Stimulated activated naive CD8-positive, alpha-beta T cell treated with anti-CD3 and anti-CD28 coated beads, Interleukin-15, amount 100 ng/mL, for 72 hours (primary cell): ENCODE measurements around the gene ACVR1B.

ENCODE experiments used
- ATAC-seq: fragments of 150-1000 bp; cut with Tn5 transposase; 2 replicates; pipeline ENCODE4 v1.10.0; 2021; ENCODE audit warnings: mild to moderate bottlenecking, moderate library complexity
- DNase-seq, 2 donors: peaks; one replicate each; pipeline ENCODE4 v3.0.0; 2021 to 2022
- H3K27ac Mint-ChIP-seq, 2 donors: one replicate each; pipeline ENCODE4 v1.8.0; 2022; ENCODE audit warnings: mild to moderate bottlenecking in 2 of 2, mixed read lengths in 2 of 2, moderate library complexity in 2 of 2
- H3K27me3 Mint-ChIP-seq: one replicate; pipeline ENCODE4 v1.8.0; 2022; ENCODE audit warnings: mixed read lengths
- H3K4me1 Mint-ChIP-seq: one replicate; pipeline ENCODE4 v1.8.0; 2022; ENCODE audit warnings: mild to moderate bottlenecking, mixed read lengths
- H3K4me3 Mint-ChIP-seq, 2 donors: one replicate each; pipeline ENCODE4 v1.8.0; 2022; ENCODE audit warnings: mild to moderate bottlenecking in 2 of 2, mixed read lengths in 2 of 2, moderate library complexity in 1 of 2
- H3K9me3 Mint-ChIP-seq, 2 donors: one replicate each; pipeline ENCODE4 v1.8.0; 2022; ENCODE audit warnings: mixed read lengths in 2 of 2

Gene ACVR1B

DNA sequence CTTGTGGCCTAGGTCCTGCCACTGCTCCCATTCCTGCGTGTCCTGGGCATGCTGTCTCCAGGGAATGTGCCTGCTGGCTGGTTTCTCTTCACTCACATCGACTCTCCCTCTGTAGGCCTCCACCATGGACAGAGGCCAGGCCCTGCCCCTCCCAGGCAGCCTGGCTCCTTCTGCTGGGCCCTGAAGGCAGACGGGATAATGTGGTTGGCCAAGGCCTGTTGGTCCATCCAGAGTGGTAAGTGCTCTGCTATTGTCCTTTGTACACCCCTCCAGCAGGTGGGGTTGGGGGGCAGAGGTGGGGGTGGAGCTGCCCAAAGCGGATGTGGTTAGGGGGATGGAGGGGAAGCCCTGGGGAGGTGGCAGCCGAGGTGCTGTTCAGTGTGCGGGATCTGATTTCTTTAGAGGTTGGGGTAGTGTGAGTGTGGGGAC lies 90.2 kb downstream of the ACVR1B start:
- peak overlapping the region; percentile 45 to 90 for H3K27ac Mint-ChIP-seq
- no peaks in the 10 kb centered on the region for H3K9me3 Mint-ChIP-seq
- H3K4me3 Mint-ChIP-seq = peak overlapping the region; percentile 80 to 89
- H3K27me3 Mint-ChIP-seq = no peaks in the 10 kb centered on the region
- peak; percentile 75 for ATAC-seq
- H3K4me1 Mint-ChIP-seq = peaks cover 87% of the 10 kb centered on the region
- peak; percentile 53 to 67 for DNase-seq

- no peak for ATAC-seq
- Mint-ChIP-seq H3K27ac (peak overlapping the region in 1 of 2 donors; percentile 27), H3K4me3 (peak overlapping the region; percentile 80 to 89), H3K4me1 (peaks cover 91% of the 10 kb centered on the region), H3K9me3 (no peaks in the 10 kb centered on the region), H3K27me3 (no peaks in the 10 kb centered on the region)
- DNase-seq = no peak
Measured at GRCh38 chr12:52042706-52043385, 91.3 kb downstream of the ACVR1B start.

- H3K4me1 Mint-ChIP-seq = peaks cover 91% of the 10 kb centered on the region
- H3K4me3 Mint-ChIP-seq = peak overlapping the region in 1 of 2 donors; percentile 60
- H3K9me3 Mint-ChIP-seq = no peaks in the 10 kb centered on the region
- H3K27me3 Mint-ChIP-seq = no peaks in the 10 kb centered on the region
- DNase-seq (no peak), ATAC-seq (no peak)
- H3K27ac Mint-ChIP-seq = peak overlapping the region in 1 of 2 donors; percentile 59
Measured at GRCh38 chr12:52043386-52044212, 92.1 kb downstream of the ACVR1B start.

DNA sequence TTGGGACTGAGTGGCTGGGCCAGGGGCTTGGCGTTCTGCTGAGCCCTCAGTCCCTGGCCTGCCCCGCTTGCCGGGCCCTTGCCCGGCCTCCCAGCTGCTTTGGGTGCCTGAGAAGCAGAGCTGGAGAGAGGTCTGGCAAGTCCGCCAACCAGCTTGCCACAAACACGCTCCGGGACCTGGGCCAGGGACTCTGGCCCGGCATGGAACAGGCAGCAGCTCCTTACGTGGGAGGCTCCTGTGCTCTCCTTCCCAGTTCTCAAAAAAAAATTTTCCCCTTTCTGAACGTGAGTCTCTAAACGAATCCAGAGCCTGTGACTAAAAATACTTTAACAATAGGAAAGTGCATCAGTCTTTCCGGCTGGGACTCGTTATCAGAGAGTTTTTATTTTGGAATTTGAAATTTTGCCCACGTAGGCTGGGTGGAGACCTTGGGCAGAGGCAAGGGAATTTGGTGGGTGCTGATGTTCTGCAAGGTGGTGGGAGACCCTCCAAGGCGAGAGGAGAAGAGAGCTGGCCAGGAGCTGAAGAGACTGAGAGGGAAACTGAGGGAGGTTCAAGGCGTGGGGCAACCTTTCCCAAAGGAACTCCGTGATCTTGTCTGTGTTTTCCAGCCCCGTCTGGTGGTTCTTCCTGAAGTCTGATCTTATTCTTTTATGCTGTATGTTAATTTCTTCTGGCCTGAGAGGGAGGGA lies 92.9 kb downstream of the ACVR1B start:
- no peaks in the 10 kb centered on the region for H3K9me3 Mint-ChIP-seq
- no peak overlapping the region for H3K27ac Mint-ChIP-seq
- H3K4me1 Mint-ChIP-seq = peaks cover 90% of the 10 kb centered on the region
- H3K4me3 Mint-ChIP-seq = no peak overlapping the region
- no peaks in the 10 kb centered on the region for H3K27me3 Mint-ChIP-seq
- DNase-seq = no peak
- ATAC-seq = no peak

GRCh38 chr12:52045794-52046199 lies 94.3 kb downstream of the ACVR1B start:
- Mint-ChIP-seq H3K27ac (peak overlapping the region; percentile 59 to 90), H3K4me3 (peak overlapping the region in 1 of 2 donors; percentile 30), H3K27me3 (no peaks in the 10 kb centered on the region), H3K9me3 (no peaks in the 10 kb centered on the region), H3K4me1 (peaks cover 90% of the 10 kb centered on the region)
- no peak for ATAC-seq
- no peak for DNase-seq
